Femur (tissue), 1 donor: ENCODE results near the gene DPAGT1.
"Not testable (repeated sequence)": the region's sequence is repeated elsewhere in the genome, so short reads cannot be mapped to it uniquely, and the experiment has no call there.

Experiments used
- DNase-seq: peaks from one replicate; pipeline ENCODE4 v3.0.0-alpha.2; 2017

Gene DPAGT1

GRCh38 chr11:119115484-119116234 is 14.0 kb upstream of the DPAGT1 start:
- no peak for DNase-seq

- no peak for DNase-seq
Measured at GRCh38 chr11:119114351-119114750, 12.7 kb upstream of the DPAGT1 start.

- no peak for DNase-seq
Measured at GRCh38 chr11:119113716-119114115, 12.1 kb upstream of the DPAGT1 start.

GRCh38 chr11:119112314-119113020 is 10.8 kb upstream of the DPAGT1 start:
- DNase-seq: no peak

- DNase-seq: peak; percentile 12
Measured at GRCh38 chr11:119111361-119111925, 9.8 kb upstream of the DPAGT1 start.

- DNase-seq: no peak
Measured at GRCh38 chr11:119110439-119110838, 8.8 kb upstream of the DPAGT1 start.

- DNase-seq: peak; percentile 11
Measured at GRCh38 chr11:119109843-119110242, 8.2 kb upstream of the DPAGT1 start.

- DNase-seq: no peak
Measured at GRCh38 chr11:119108857-119109221, 7.2 kb upstream of the DPAGT1 start.

- peak; percentile 33 for DNase-seq
Measured at GRCh38 chr11:119108146-119108856, 6.6 kb upstream of the DPAGT1 start.

- DNase-seq: peak; percentile 28
Measured at GRCh38 chr11:119107538-119108145, 6.0 kb upstream of the DPAGT1 start.

GRCh38 chr11:119106564-119107537 is 5.2 kb upstream of the DPAGT1 start, which contains the start of gene C2CD2L:
Gene C2CD2L, plus strand, starts transcription at chr11:119107344. Its CDS starts 398 bp downstream, at chr11:119107742.
- peak; percentile 94 for DNase-seq

GRCh38 chr11:119103793-119104192 is 2.1 kb upstream of the DPAGT1 start:
- DNase-seq: peak; percentile 13

GRCh38 chr11:119103161-119103664 is 1.6 kb upstream of the DPAGT1 start:
- DNase-seq: not testable (repeated sequence)

- peak; percentile 51 for DNase-seq
Measured at GRCh38 chr11:119100994-119101758, 477 bp downstream of the DPAGT1 start.

- no peak for DNase-seq
Measured at GRCh38 chr11:119100246-119100970, 1.2 kb downstream of the DPAGT1 start.

GRCh38 chr11:119099711-119100110 is 1.9 kb downstream of the DPAGT1 start:
- no peak for DNase-seq

GRCh38 chr11:119095066-119095880 is 6.4 kb downstream of the DPAGT1 start:
- peak; percentile 100 for DNase-seq

GRCh38 chr11:119094816-119095065 is 6.9 kb downstream of the DPAGT1 start:
- DNase-seq: peak; percentile 85
